ENCODE measurements around the gene ZNF507. TPM values are rescaled to one million over a fixed set of nuclear protein-coding genes. Genes with fewer than 3 reads are reported as not detected.

Gene ZNF507
- total and polyA plus RNA-seq, 2 donors from 2014 or later, result 3.4 to 23.5 TPM

- Histone ChIP-seq H3K27me3 (ENCODE audit: control insufficient read depth, insufficient read depth, low read length) (no peaks in the 10 kb centered on the region), H3K9me3 (ENCODE audit: control insufficient read depth in 2 of 3, insufficient read depth in 1 of 3, low read length in 3 of 3) (no peaks in the 10 kb centered on the region), H3K4me3 (ENCODE audit: low read length in 3 of 3) (peak within 1 kb of the TSS; percentile 62 to 82 (median 73)), H3K4me1 (ENCODE audit: control insufficient read depth in 2 of 3, insufficient read depth in 2 of 3, low read depth in 1 of 3, low read length in 3 of 3) (peaks cover 0 to 5% (median 3%) of the 10 kb centered on the region in 3 donors), H3K27ac (ENCODE audit: low read depth in 2 of 2, low read length in 2 of 2) (peak within 1 kb of the TSS; percentile 93 to 96), H3K36me3 (ENCODE audit: control insufficient read depth in 2 of 3, insufficient read depth in 3 of 3, low read length in 3 of 3) (peaks cover 0 to 7% (median 0%) of the 10 kb centered on the region in 3 donors), H3K9ac (ENCODE audit: low read length in 3 of 3) (peak within 1 kb of the TSS; percentile 60 to 94 (median 85))
- TF ChIP-seq, protein P1, sequence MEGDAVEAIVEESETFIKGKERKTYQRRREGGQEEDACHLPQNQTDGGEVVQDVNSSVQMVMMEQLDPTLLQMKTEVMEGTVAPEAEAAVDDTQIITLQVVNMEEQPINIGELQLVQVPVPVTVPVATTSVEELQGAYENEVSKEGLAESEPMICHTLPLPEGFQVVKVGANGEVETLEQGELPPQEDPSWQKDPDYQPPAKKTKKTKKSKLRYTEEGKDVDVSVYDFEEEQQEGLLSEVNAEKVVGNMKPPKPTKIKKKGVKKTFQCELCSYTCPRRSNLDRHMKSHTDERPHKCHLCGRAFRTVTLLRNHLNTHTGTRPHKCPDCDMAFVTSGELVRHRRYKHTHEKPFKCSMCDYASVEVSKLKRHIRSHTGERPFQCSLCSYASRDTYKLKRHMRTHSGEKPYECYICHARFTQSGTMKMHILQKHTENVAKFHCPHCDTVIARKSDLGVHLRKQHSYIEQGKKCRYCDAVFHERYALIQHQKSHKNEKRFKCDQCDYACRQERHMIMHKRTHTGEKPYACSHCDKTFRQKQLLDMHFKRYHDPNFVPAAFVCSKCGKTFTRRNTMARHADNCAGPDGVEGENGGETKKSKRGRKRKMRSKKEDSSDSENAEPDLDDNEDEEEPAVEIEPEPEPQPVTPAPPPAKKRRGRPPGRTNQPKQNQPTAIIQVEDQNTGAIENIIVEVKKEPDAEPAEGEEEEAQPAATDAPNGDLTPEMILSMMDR (IDR thresholded peaks at IDR 0.05; ENCODE audit: borderline replicate concordance, extremely low read depth, insufficient read depth), result no peak
- intact Hi-C loops (cut with DNase I), result no loop called here
- DNase-seq (peak; percentile 96 to 99 (median 98)), FAIRE-seq (no peak)
Measured at GRCh38 chr19:32405431-32406160, 60.2 kb downstream of the ZNF507 start, which contains the start of gene DPY19L3. TSS of gene DPY19L3 (plus strand) at chr19:32405770. CDS start at chr19:32408254, 2,484 bp downstream.

DNA sequence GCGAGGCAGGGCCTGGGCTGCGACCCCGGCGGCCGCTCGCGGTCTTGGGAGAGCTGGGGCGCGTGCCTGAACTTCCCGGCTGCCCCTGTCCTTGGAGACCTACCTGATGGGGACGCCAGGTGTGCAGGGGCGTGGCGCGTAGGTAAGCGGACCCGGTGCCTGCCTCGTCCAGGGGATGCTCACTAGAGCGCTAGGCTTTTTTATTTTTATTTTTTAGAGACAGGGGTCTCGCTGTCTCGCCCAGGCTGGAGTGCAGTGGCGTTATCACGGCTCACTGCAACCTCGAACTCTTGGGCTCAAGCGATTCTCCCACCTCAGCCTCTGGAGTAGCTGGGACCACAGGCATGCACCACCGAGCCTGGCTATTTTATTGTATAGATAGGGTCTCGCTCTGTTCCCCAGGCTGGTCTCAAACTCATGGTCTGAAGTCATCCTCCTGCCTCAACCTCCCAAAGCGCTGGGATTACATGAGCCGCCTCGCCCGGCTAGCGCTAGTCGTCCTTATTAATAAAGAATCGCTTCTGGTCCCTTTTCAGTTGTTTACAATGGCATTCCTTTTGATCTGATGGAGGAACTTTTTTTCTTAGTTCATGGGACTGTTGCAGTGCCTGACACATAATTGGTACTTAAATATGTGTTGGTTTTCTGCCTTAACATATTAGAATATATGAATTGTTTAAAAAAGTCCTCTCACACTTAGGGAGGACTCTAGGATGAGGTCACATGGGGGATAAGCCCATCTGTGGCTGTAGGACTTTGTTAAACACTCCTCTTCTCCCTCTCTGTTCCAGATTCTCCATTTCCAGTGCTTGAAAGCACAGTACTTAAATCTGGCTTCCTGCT is 61.0 kb downstream of the ZNF507 start:
- Histone ChIP-seq H3K9me3 (ENCODE audit: control insufficient read depth in 2 of 3, insufficient read depth in 1 of 3, low read length in 3 of 3) (no peaks in the 10 kb centered on the region), H3K27ac (ENCODE audit: low read depth in 2 of 2, low read length in 2 of 2) (peak overlapping the region; percentile 47 to 69), H3K36me3 (ENCODE audit: control insufficient read depth in 2 of 3, insufficient read depth in 3 of 3, low read length in 3 of 3) (peaks cover 0 to 14% (median 0%) of the 10 kb centered on the region in 3 donors), H3K27me3 (ENCODE audit: control insufficient read depth, insufficient read depth, low read length) (no peaks in the 10 kb centered on the region), H3K9ac (ENCODE audit: low read length in 3 of 3) (peak overlapping the region; percentile 42 to 54 (median 48)), H3K4me1 (ENCODE audit: control insufficient read depth in 2 of 3, insufficient read depth in 2 of 3, low read depth in 1 of 3, low read length in 3 of 3) (peaks cover 0 to 5% (median 3%) of the 10 kb centered on the region in 3 donors), H3K4me3 (ENCODE audit: low read length in 3 of 3) (peak overlapping the region; percentile 59 to 82 (median 70))
- intact Hi-C loops (cut with DNase I), result no loop called here
- peak in 3 of 5 donors; percentile 15 to 86 (median 20) for DNase-seq
- FAIRE-seq, result no peak
- TF ChIP-seq, protein P1 (IDR thresholded peaks at IDR 0.05; ENCODE audit: borderline replicate concordance, extremely low read depth, insufficient read depth), result no peak

DNA sequence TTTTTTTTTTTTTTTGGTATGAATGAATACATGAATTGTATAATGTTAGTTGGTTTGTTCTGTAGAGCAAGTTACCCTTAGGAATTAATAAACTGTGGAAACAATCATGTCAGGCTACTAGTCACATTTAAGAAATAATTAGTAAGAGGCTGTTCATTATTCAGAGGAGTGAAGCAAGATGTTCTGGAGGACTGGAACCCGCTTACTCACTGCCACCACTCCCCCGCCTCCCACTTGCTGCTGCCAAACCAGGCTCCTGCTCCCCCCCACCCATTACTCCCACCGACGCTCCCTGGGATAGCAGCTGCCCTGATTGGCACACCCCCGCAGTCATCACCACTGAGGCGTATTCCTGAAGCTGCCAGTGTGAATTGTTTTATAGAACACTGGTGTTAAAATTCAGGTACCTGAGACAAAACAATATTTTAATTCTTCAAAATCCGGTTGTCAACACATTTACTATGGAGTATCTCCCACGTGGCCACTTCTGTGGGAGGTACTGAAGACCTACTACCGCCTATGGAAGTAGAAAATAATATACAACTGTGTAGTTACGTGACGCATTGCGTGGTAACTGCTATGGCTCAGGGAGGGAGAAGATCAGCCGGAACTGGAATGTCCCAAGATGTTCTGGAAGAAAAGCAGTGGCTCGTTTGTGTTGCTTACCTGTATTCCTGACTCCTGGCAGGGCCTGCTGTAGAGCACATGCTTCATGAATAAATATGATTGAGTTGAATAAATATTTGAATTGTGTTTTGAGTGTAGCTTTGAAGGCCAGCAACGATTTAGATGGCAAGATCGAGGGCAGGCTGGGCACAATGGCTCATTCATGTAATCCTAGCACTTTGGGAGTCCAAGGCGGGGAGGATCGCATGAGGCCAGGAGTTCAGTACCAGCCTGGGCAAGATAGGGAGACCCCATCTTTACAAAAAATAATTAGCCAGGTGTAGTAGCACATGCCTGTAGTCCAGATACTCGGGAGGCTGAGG is 61.9 kb downstream of the ZNF507 start:
- H3K27me3 ChIP-seq (ENCODE audit: control insufficient read depth, insufficient read depth, low read length), result no peaks in the 10 kb centered on the region
- no peaks in the 10 kb centered on the region for H3K9me3 ChIP-seq (ENCODE audit: control insufficient read depth in 2 of 3, insufficient read depth in 1 of 3, low read length in 3 of 3)
- peak overlapping the region in 1 of 3 donors; percentile 82 for H3K4me3 ChIP-seq (ENCODE audit: low read length in 3 of 3)
- DNase-seq (peak; percentile 82 to 88 (median 85)), FAIRE-seq (no peak)
- TF ChIP-seq, protein P1 (IDR thresholded peaks at IDR 0.05; ENCODE audit: borderline replicate concordance, extremely low read depth, insufficient read depth), result no peak
- H3K27ac ChIP-seq (ENCODE audit: low read depth in 2 of 2, low read length in 2 of 2), result no peak overlapping the region
- H3K4me1 ChIP-seq (ENCODE audit: control insufficient read depth in 2 of 3, insufficient read depth in 2 of 3, low read depth in 1 of 3, low read length in 3 of 3), result peaks cover 0 to 5% (median 3%) of the 10 kb centered on the region in 3 donors
- peak overlapping the region in 1 of 3 donors; percentile 48 for H3K9ac ChIP-seq (ENCODE audit: low read length in 3 of 3)
- intact Hi-C loops (cut with DNase I), result no loop called here
- peaks cover 0 to 14% (median 3%) of the 10 kb centered on the region in 3 donors for H3K36me3 ChIP-seq (ENCODE audit: control insufficient read depth in 2 of 3, insufficient read depth in 3 of 3, low read length in 3 of 3)

Data from kidney (tissue), 14 donors.